ENCODE measurements around the gene SRSF3.
"Not testable (repeated sequence)": the region's sequence is repeated elsewhere in the genome, so short reads cannot be mapped to it uniquely, and the experiment has no call there.

Gene SRSF3

GRCh38 chr6:36598326-36598725, 4.2 kb downstream of the SRSF3 start:
- H3K4me3 ChIP-seq (ENCODE audit: control insufficient read depth, low read depth, low read length): peak overlapping the region; percentile 100
- no peak for DNase-seq (ENCODE audit: low read depth)
- TF ChIP-seq CTCF (conservative IDR thresholded peaks at IDR 0.05; ENCODE audit: control insufficient read depth, insufficient read depth, low read depth, low read length): no peak

GRCh38 chr6:36598739-36599318, 4.7 kb downstream of the SRSF3 start:
- H3K4me3 ChIP-seq (ENCODE audit: control insufficient read depth, low read depth, low read length): peak overlapping the region; percentile 100
- DNase-seq (ENCODE audit: low read depth): no peak
- TF ChIP-seq CTCF (conservative IDR thresholded peaks at IDR 0.05; ENCODE audit: control insufficient read depth, insufficient read depth, low read depth, low read length): no peak

- H3K4me3 ChIP-seq (ENCODE audit: control insufficient read depth, low read depth, low read length): peak overlapping the region; percentile 100
- TF ChIP-seq CTCF (conservative IDR thresholded peaks at IDR 0.05; ENCODE audit: control insufficient read depth, insufficient read depth, low read depth, low read length): no peak
- peak; percentile 81 for DNase-seq (ENCODE audit: low read depth)
Measured at GRCh38 chr6:36599791-36600209, 5.6 kb downstream of the SRSF3 start.

GRCh38 chr6:36600564-36601146, 6.5 kb downstream of the SRSF3 start:
- no peak for TF ChIP-seq CTCF (conservative IDR thresholded peaks at IDR 0.05; ENCODE audit: control insufficient read depth, insufficient read depth, low read depth, low read length)
- DNase-seq (ENCODE audit: low read depth): no peak
- H3K4me3 ChIP-seq (ENCODE audit: control insufficient read depth, low read depth, low read length): no peak overlapping the region

- not testable (repeated sequence) for DNase-seq (ENCODE audit: low read depth)
Measured at GRCh38 chr6:36601818-36602217, 7.7 kb downstream of the SRSF3 start.

GRCh38 chr6:36603222-36604089, 9.3 kb downstream of the SRSF3 start:
- TF ChIP-seq CTCF (conservative IDR thresholded peaks at IDR 0.05; ENCODE audit: control insufficient read depth, insufficient read depth, low read depth, low read length): no peak
- no peak overlapping the region for H3K4me3 ChIP-seq (ENCODE audit: control insufficient read depth, low read depth, low read length)
- no peak for DNase-seq (ENCODE audit: low read depth)

More at GRCh38 chr6:36601818-36602217, 7.7 kb downstream of the SRSF3 start:
- not testable (repeated sequence) for H3K4me3 ChIP-seq (ENCODE audit: control insufficient read depth, low read depth, low read length)

Data from fibroblast of mammary gland (primary cell).